Measurements from ENCODE around the gene LKAAEAR1. TPM values are rescaled to one million over a fixed set of nuclear protein-coding genes. Genes with fewer than 3 reads are reported as not detected.

LKAAEAR1 gene
- total and polyA plus RNA-seq, 2 experiments from 2014 or later = 1.2 TPM; not detected in 1

GRCh38 chr20:64039293-64040160 is 44.7 kb downstream of the LKAAEAR1 start:
- no peaks in the 10 kb centered on the region for H3K9me2 ChIP-seq (replicated peaks; ENCODE audit: insufficient read depth)
- H3K79me2 ChIP-seq = no peaks in the 10 kb centered on the region
- H4K20me1 ChIP-seq (ENCODE audit: insufficient read depth, poor library complexity, severe bottlenecking) = no peaks in the 10 kb centered on the region
- TF ChIP-seq EZH2phosphoT487 (IDR thresholded peaks at IDR 0.05; ENCODE audit: low read depth, severe bottlenecking, unreplicated experiment) (no peak), CTCF (IDR thresholded peaks at IDR 0.05; ENCODE audit: poor library complexity) (no peak), EZH2 (IDR thresholded peaks at IDR 0.05; ENCODE audit: borderline replicate concordance) (no peak)
- no peak for DNase-seq (ENCODE audit: low spot score)
- H3K4me3 ChIP-seq = peak overlapping the region; percentile 57
- WGBS (ENCODE audit: low lambda C conversion rate, missing lambda C conversion rate) = 23% methylated on average over 14 of the region's 17 CpGs
- peak overlapping the region; percentile 99 for H3K4me2 ChIP-seq
- H2AFZ ChIP-seq = peak overlapping the region; percentile 84
- H3K27ac ChIP-seq = no peak overlapping the region
- no peaks in the 10 kb centered on the region for H3K36me3 ChIP-seq (replicated peaks; ENCODE audit: insufficient read depth, low read depth)
- peaks cover 31% of the 10 kb centered on the region for H3K4me1 ChIP-seq (ENCODE audit: insufficient read depth)
- H3K9me3 ChIP-seq (ENCODE audit: low read depth) = no peaks in the 10 kb centered on the region
- H3K27me3 ChIP-seq = peaks cover 54% of the 10 kb centered on the region

- no peaks in the 10 kb centered on the region for H3K79me2 ChIP-seq
- no peak overlapping the region for H3K27ac ChIP-seq
- no peaks in the 10 kb centered on the region for H3K36me3 ChIP-seq (replicated peaks; ENCODE audit: insufficient read depth, low read depth)
- H3K27me3 ChIP-seq = peaks cover 49% of the 10 kb centered on the region
- no peaks in the 10 kb centered on the region for H3K9me2 ChIP-seq (replicated peaks; ENCODE audit: insufficient read depth)
- no peaks in the 10 kb centered on the region for H3K9me3 ChIP-seq (ENCODE audit: low read depth)
- no peaks in the 10 kb centered on the region for H4K20me1 ChIP-seq (ENCODE audit: insufficient read depth, poor library complexity, severe bottlenecking)
- peak; percentile 90 for DNase-seq (ENCODE audit: low spot score)
- peak overlapping the region; percentile 99 for H3K4me2 ChIP-seq
- TF ChIP-seq CTCF (IDR thresholded peaks at IDR 0.05; ENCODE audit: poor library complexity) = peak; percentile 62
- no peak for TF ChIP-seq EZH2 (IDR thresholded peaks at IDR 0.05; ENCODE audit: borderline replicate concordance)
- no peak for TF ChIP-seq EZH2phosphoT487 (IDR thresholded peaks at IDR 0.05; ENCODE audit: low read depth, severe bottlenecking, unreplicated experiment)
- peaks cover 31% of the 10 kb centered on the region for H3K4me1 ChIP-seq (ENCODE audit: insufficient read depth)
- H2AFZ ChIP-seq = peak overlapping the region; percentile 84
- 1% methylated on average over 83 of the region's 91 CpGs for WGBS (ENCODE audit: low lambda C conversion rate, missing lambda C conversion rate)
- peak overlapping the region; percentile 57 for H3K4me3 ChIP-seq
Measured at GRCh38 chr20:64038565-64039292, 45.5 kb downstream of the LKAAEAR1 start.

GRCh38 chr20:64038224-64038564 is 46.0 kb downstream of the LKAAEAR1 start:
- TF ChIP-seq EZH2phosphoT487 (IDR thresholded peaks at IDR 0.05; ENCODE audit: low read depth, severe bottlenecking, unreplicated experiment) (no peak), EZH2 (IDR thresholded peaks at IDR 0.05; ENCODE audit: borderline replicate concordance) (no peak), CTCF (IDR thresholded peaks at IDR 0.05; ENCODE audit: poor library complexity) (no peak)
- Histone ChIP-seq H3K9me3 (ENCODE audit: low read depth) (no peaks in the 10 kb centered on the region), H4K20me1 (ENCODE audit: insufficient read depth, poor library complexity, severe bottlenecking) (peaks cover under 1% of the 10 kb centered on the region), H3K36me3 (replicated peaks; ENCODE audit: insufficient read depth, low read depth) (no peaks in the 10 kb centered on the region), H3K9me2 (replicated peaks; ENCODE audit: insufficient read depth) (no peaks in the 10 kb centered on the region), H3K79me2 (no peaks in the 10 kb centered on the region), H3K4me2 (peak overlapping the region; percentile 99), H3K4me3 (peak overlapping the region; percentile 57), H2AFZ (no peak overlapping the region), H3K27me3 (peaks cover 44% of the 10 kb centered on the region), H3K27ac (no peak overlapping the region), H3K4me1 (ENCODE audit: insufficient read depth) (peaks cover 31% of the 10 kb centered on the region)
- DNase-seq (ENCODE audit: low spot score) = no peak
- 0% methylated on average over 7 of the region's 30 CpGs for WGBS (ENCODE audit: low lambda C conversion rate, missing lambda C conversion rate)

Data from hepatocyte (in vitro differentiated cells).